ENCODE measurements around the gene COPS9.
A peak's percentile ranks its signal among the peaks of the same experiment; 100 is the strongest.

Gene COPS9

GRCh38 chr2:240139011-240139441, 2.9 kb upstream of the COPS9 start:
- DNase-seq, result no peak
- TF ChIP-seq CTCF (IDR thresholded peaks at IDR 0.05; ENCODE audit: low read depth, low read length), result no peak
- Histone ChIP-seq H3K36me3 (no peaks in the 10 kb centered on the region; the same call in 1 of the 2 replicates), H3K4me3 (ENCODE audit: low read depth, low read length) (no peak overlapping the region), H3K9me3 (ENCODE audit: severe bottlenecking) (no peaks in the 10 kb centered on the region), H3K27ac (no peak overlapping the region), H3K27me3 (ENCODE audit: insufficient read depth, low read depth, severe bottlenecking) (peaks cover 30% of the 10 kb centered on the region)

GRCh38 chr2:240138254-240138984, 2.3 kb upstream of the COPS9 start:
- Histone ChIP-seq H3K27me3 (ENCODE audit: insufficient read depth, low read depth, severe bottlenecking) (peaks cover 30% of the 10 kb centered on the region), H3K9me3 (ENCODE audit: severe bottlenecking) (no peaks in the 10 kb centered on the region), H3K27ac (no peak overlapping the region), H3K4me3 (ENCODE audit: low read depth, low read length) (no peak overlapping the region), H3K36me3 (peaks cover 4% of the 10 kb centered on the region)
- DNase-seq, result no peak
- no peak for TF ChIP-seq CTCF (IDR thresholded peaks at IDR 0.05; ENCODE audit: low read depth, low read length)

- DNase-seq, result no peak
- Histone ChIP-seq H3K27ac (no peak overlapping the region), H3K36me3 (peaks cover 11% of the 10 kb centered on the region), H3K9me3 (ENCODE audit: severe bottlenecking) (no peaks in the 10 kb centered on the region), H3K27me3 (ENCODE audit: insufficient read depth, low read depth, severe bottlenecking) (peaks cover 23% of the 10 kb centered on the region), H3K4me3 (ENCODE audit: low read depth, low read length) (no peak overlapping the region)
- no peak for TF ChIP-seq CTCF (IDR thresholded peaks at IDR 0.05; ENCODE audit: low read depth, low read length)
Observed at GRCh38 chr2:240137596-240138253, 1.6 kb upstream of the COPS9 start.

GRCh38 chr2:240136671-240137292, 677 bp upstream of the COPS9 start:
- peaks cover 17% of the 10 kb centered on the region for H3K27me3 ChIP-seq (ENCODE audit: insufficient read depth, low read depth, severe bottlenecking)
- peaks cover 21% of the 10 kb centered on the region for H3K36me3 ChIP-seq
- peak overlapping the region; percentile 81; the same call in 1 of the 2 replicates for H3K27ac ChIP-seq
- TF ChIP-seq CTCF (IDR thresholded peaks at IDR 0.05; ENCODE audit: low read depth, low read length), result no peak
- no peak for DNase-seq
- peak overlapping the region; percentile 78 for H3K4me3 ChIP-seq (ENCODE audit: low read depth, low read length)
- no peaks in the 10 kb centered on the region for H3K9me3 ChIP-seq (ENCODE audit: severe bottlenecking)

- no peaks in the 10 kb centered on the region for H3K9me3 ChIP-seq (ENCODE audit: severe bottlenecking)
- peaks cover 32% of the 10 kb centered on the region for H3K36me3 ChIP-seq
- H3K4me3 ChIP-seq (ENCODE audit: low read depth, low read length), result peak overlapping the region; percentile 78
- peaks cover 6% of the 10 kb centered on the region for H3K27me3 ChIP-seq (ENCODE audit: insufficient read depth, low read depth, severe bottlenecking)
- peak overlapping the region; percentile 81 for H3K27ac ChIP-seq
- TF ChIP-seq CTCF (IDR thresholded peaks at IDR 0.05; ENCODE audit: low read depth, low read length), result no peak
- no peak for DNase-seq
Observed at GRCh38 chr2:240135706-240136012, 446 bp downstream of the COPS9 start.
